GM12875 (cell line): ENCODE data around the gene IMPG1.

Source experiments
- H3K4me3 ChIP-seq: one replicate; pipeline ENCODE4 v1.5.1; 2011; ENCODE audit warnings: low read depth, low read length, control low read depth
- CTCF ChIP-seq: IDR thresholded peaks from 2 replicates; pipeline ENCODE4 v1.5.1; 2011; ENCODE audit warnings: low read depth, mild to moderate bottlenecking, control low read depth, inconsistent platforms, low read length, moderate library complexity, borderline replicate concordance; ENCODE audit not compliant: insufficient read depth

Gene IMPG1

GRCh38 chr6:75952128-75952527 lies 120.3 kb downstream of the IMPG1 start:
- no peak for TF ChIP-seq CTCF
- H3K4me3 ChIP-seq, result no peak overlapping the region

- no peak overlapping the region for H3K4me3 ChIP-seq
- TF ChIP-seq CTCF, result no peak
Measured at GRCh38 chr6:75947935-75948334, 124.5 kb downstream of the IMPG1 start.

GRCh38 chr6:75946146-75946831 lies 126.2 kb downstream of the IMPG1 start:
- no peak for TF ChIP-seq CTCF
- H3K4me3 ChIP-seq, result no peak overlapping the region

GRCh38 chr6:75943381-75943780 lies 129.1 kb downstream of the IMPG1 start:
- TF ChIP-seq CTCF, result no peak
- H3K4me3 ChIP-seq, result no peak overlapping the region

GRCh38 chr6:75941509-75941908 lies 131.0 kb downstream of the IMPG1 start:
- no peak overlapping the region for H3K4me3 ChIP-seq
- TF ChIP-seq CTCF, result no peak

GRCh38 chr6:75940564-75940963 lies 131.9 kb downstream of the IMPG1 start:
- no peak overlapping the region for H3K4me3 ChIP-seq
- no peak for TF ChIP-seq CTCF

GRCh38 chr6:75937846-75938245 lies 134.6 kb downstream of the IMPG1 start:
- no peak for TF ChIP-seq CTCF

More at GRCh38 chr6:75937846-75938245, 134.6 kb downstream of the IMPG1 start:
- no peak overlapping the region for H3K4me3 ChIP-seq
